Stimulated activated CD4-positive, alpha-beta T cell treated with anti-CD3 and anti-CD28 coated beads, Interleukin-15, amount 100 ng/mL, for 24 hours (primary cell): ENCODE results near the gene XPO6.
A peak's percentile ranks its signal among the peaks of the same experiment; 100 is the strongest.

ENCODE experiments used
- DNase-seq: peaks from one replicate; pipeline ENCODE4 v3.0.0-alpha.2; 2020

Gene XPO6

GRCh38 chr16:28059841-28060575 lies 151.8 kb downstream of the XPO6 start:
- DNase-seq, result no peak

DNA sequence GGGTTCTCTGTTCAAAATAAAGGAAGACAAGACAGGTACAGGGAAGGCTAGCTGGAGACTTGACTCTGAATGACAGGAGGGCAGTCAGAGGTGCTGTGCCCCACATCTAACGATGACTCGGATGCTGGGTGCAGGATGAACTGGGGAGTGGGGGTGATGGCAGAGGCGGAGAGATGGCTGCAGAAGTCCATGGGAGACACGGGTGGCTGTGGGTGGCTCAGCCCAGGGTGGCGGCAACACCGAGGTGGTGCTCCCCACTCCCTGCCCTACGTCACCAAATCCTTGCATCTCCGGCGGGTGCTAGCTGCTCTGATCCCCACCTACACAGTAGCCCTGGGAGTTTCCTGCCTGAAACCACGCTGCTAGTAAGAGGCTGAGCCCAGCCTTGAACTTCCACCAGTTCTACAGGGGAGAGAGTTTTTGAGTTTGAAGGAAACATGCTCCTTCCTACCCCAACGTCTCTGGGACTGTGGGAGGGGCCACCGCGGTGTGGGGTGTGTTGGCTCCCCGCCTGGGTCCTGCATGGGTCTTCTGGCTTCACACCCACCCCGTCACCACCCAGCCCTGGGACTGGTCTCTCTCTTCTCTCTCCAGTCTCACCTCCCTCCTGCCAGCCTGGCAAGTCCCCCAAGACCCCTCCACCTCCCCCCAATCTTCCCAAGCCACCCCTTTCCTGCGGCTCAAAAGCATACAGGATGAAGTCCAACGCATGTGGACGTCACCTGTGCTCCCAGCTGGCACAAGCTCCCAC lies 152.8 kb downstream of the XPO6 start:
- DNase-seq, result peak; percentile 11

DNA sequence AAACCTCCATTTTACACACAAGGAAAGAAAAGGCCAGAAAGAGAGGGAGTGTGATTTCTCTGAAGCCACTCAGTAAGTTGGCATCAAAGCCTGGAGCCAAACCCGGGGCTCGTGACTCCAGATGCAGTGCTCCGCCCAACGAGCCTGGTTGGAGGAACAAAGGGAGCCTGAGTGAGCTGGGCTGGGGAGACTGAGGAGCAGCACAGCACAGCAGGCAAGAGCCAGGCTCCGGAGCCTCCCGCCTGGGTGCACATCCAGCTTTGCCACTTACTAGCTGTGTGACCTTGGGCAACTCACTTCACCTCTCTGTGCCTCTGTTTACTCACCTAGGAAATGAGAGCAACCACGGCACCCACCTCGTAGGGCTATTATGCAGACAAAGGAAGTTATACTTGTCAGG lies 153.8 kb downstream of the XPO6 start:
- DNase-seq, result no peak

DNA sequence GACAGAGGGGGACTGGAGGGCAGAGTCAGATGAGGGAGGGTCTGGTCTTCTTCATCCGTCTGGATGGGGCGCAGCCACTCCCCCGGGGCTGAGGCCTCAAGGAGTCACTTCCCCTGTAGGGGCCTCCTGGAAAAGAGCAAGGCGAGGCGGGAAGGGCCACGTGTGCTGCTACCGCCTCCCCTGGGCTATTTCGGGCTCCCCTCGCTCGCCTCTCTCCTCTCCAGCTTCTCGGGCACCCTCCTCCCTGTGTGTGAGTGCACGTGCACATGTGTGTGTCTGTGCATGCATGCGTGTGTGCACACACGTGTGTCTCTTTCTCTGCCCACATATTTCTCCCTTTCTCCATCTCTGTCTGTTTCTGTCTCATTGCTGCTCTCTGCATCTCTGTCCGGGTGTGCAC lies 158.3 kb downstream of the XPO6 start:
- DNase-seq, result no peak

- no peak for DNase-seq
Measured at GRCh38 chr16:28052274-28053128, 159.3 kb downstream of the XPO6 start.

GRCh38 chr16:28051486-28051885 lies 160.3 kb downstream of the XPO6 start:
- no peak for DNase-seq
